ENCODE results near the gene ANKRD30B. TPM values are rescaled to one million over a fixed set of nuclear protein-coding genes. Genes with fewer than 3 reads are reported as not detected.
A peak's percentile ranks its signal among the peaks of the same experiment; 100 is the strongest.
"Not testable (repeated sequence)": the region's sequence is repeated elsewhere in the genome, so short reads cannot be mapped to it uniquely, and the experiment has no call there.

The ANKRD30B gene
- not detected for polyA plus RNA-seq (2013, experiment 1 of 2)
- polyA plus RNA-seq (2013, experiment 2 of 2), result 0.13 TPM

GRCh38 chr18:14747513-14748474 lies at the start of gene ANKRD30B:
Gene ANKRD30B (plus strand): TSS chr18:14748172. CDS start chr18:14748420, 248 bp downstream.
- Histone ChIP-seq H3K27ac (ENCODE audit: low read depth, low read length) (no peak within 1 kb of the TSS), H3K4me1 (ENCODE audit: insufficient read depth, low read length) (no peaks in the 10 kb centered on the region), H3K36me3 (ENCODE audit: insufficient read depth, low read length) (no peaks in the 10 kb centered on the region), H3K4me3 (ENCODE audit: low read length) (peak within 1 kb of the TSS; percentile 29), H3K27me3 (ENCODE audit: insufficient read depth, low read length) (peaks cover 25% of the 10 kb centered on the region), H3K9ac (ENCODE audit: low read depth, low read length) (no peak within 1 kb of the TSS), H3K9me3 (ENCODE audit: insufficient read depth, low read depth, low read length) (peaks cover 47% of the 10 kb centered on the region)
- WGBS, result 93% methylated on average over 79 of the region's 79 CpGs

GRCh38 chr18:14701286-14702040 lies 46.5 kb upstream of the ANKRD30B start:
- not testable (repeated sequence) for H3K36me3 ChIP-seq (ENCODE audit: insufficient read depth, low read length); H3K4me1 ChIP-seq (ENCODE audit: insufficient read depth, low read length); H3K27me3 ChIP-seq (ENCODE audit: insufficient read depth, low read length); H3K4me3 ChIP-seq (ENCODE audit: low read length); H3K27ac ChIP-seq (ENCODE audit: low read depth, low read length); H3K9ac ChIP-seq (ENCODE audit: low read depth, low read length)
- WGBS, result 79% methylated on average over 6 of the region's 7 CpGs
- peaks cover 12% of the 10 kb centered on the region; the same call in 1 of the 2 replicates for H3K9me3 ChIP-seq (ENCODE audit: insufficient read depth, low read depth, low read length)

- not testable (repeated sequence) for H3K27ac ChIP-seq (ENCODE audit: low read depth, low read length); H3K27me3 ChIP-seq (ENCODE audit: insufficient read depth, low read length); H3K9ac ChIP-seq (ENCODE audit: low read depth, low read length); H3K4me1 ChIP-seq (ENCODE audit: insufficient read depth, low read length); H3K4me3 ChIP-seq (ENCODE audit: low read length); H3K36me3 ChIP-seq (ENCODE audit: insufficient read depth, low read length)
- 17% methylated on average over 1 of the region's 2 CpGs for WGBS
- H3K9me3 ChIP-seq (ENCODE audit: insufficient read depth, low read depth, low read length), result peaks cover 30% of the 10 kb centered on the region; the same call in 1 of the 2 replicates
These were observed 38.2 kb upstream of the ANKRD30B start for GRCh38 chr18:14709761-14710160.

GRCh38 chr18:14721569-14721968 lies 26.4 kb upstream of the ANKRD30B start:
- not testable (repeated sequence) for H3K4me3 ChIP-seq (ENCODE audit: low read length); H3K4me1 ChIP-seq (ENCODE audit: insufficient read depth, low read length); H3K9me3 ChIP-seq (ENCODE audit: insufficient read depth, low read depth, low read length)

GRCh38 chr18:14739056-14739455 lies 8.9 kb upstream of the ANKRD30B start:
- H3K27ac ChIP-seq (ENCODE audit: low read depth, low read length); H3K27me3 ChIP-seq (ENCODE audit: insufficient read depth, low read length); H3K4me1 ChIP-seq (ENCODE audit: insufficient read depth, low read length); H3K4me3 ChIP-seq (ENCODE audit: low read length); H3K9ac ChIP-seq (ENCODE audit: low read depth, low read length); H3K36me3 ChIP-seq (ENCODE audit: insufficient read depth, low read length): not testable (repeated sequence)
- WGBS, result 38% methylated on average over 1 of the region's 1 CpG
- H3K9me3 ChIP-seq (ENCODE audit: insufficient read depth, low read depth, low read length), result peaks cover 50% of the 10 kb centered on the region

More at GRCh38 chr18:14721569-14721968, 26.4 kb upstream of the ANKRD30B start:
- not testable (repeated sequence) for H3K36me3 ChIP-seq (ENCODE audit: insufficient read depth, low read length); H3K9ac ChIP-seq (ENCODE audit: low read depth, low read length); H3K27ac ChIP-seq (ENCODE audit: low read depth, low read length); H3K27me3 ChIP-seq (ENCODE audit: insufficient read depth, low read length)

GRCh38 chr18:14746897-14747296 lies 1.1 kb upstream of the ANKRD30B start:
- Histone ChIP-seq H3K27me3 (ENCODE audit: insufficient read depth, low read length) (peaks cover 25% of the 10 kb centered on the region), H3K9me3 (ENCODE audit: insufficient read depth, low read depth, low read length) (peaks cover 42% of the 10 kb centered on the region), H3K27ac (ENCODE audit: low read depth, low read length) (no peak overlapping the region), H3K4me1 (ENCODE audit: insufficient read depth, low read length) (no peaks in the 10 kb centered on the region), H3K9ac (ENCODE audit: low read depth, low read length) (no peak overlapping the region), H3K36me3 (ENCODE audit: insufficient read depth, low read length) (no peaks in the 10 kb centered on the region), H3K4me3 (ENCODE audit: low read length) (no peak overlapping the region)
- WGBS, result 95% methylated on average over 17 of the region's 18 CpGs

- H3K27ac ChIP-seq (ENCODE audit: low read depth, low read length), result no peak overlapping the region
- H3K9me3 ChIP-seq (ENCODE audit: insufficient read depth, low read depth, low read length), result peaks cover 51% of the 10 kb centered on the region
- no peaks in the 10 kb centered on the region for H3K36me3 ChIP-seq (ENCODE audit: insufficient read depth, low read length)
- WGBS, result 86% methylated on average over 14 of the region's 15 CpGs
- no peak overlapping the region for H3K9ac ChIP-seq (ENCODE audit: low read depth, low read length)
- H3K27me3 ChIP-seq (ENCODE audit: insufficient read depth, low read length), result peaks cover 25% of the 10 kb centered on the region
- peak overlapping the region; percentile 29; the same call in 1 of the 2 replicates for H3K4me3 ChIP-seq (ENCODE audit: low read length)
- no peaks in the 10 kb centered on the region for H3K4me1 ChIP-seq (ENCODE audit: insufficient read depth, low read length)
These were observed 524 bp downstream of the ANKRD30B start for GRCh38 chr18:14748496-14748895.

- not testable (repeated sequence) for H3K36me3 ChIP-seq (ENCODE audit: insufficient read depth, low read length); H3K9ac ChIP-seq (ENCODE audit: low read depth, low read length); H3K4me1 ChIP-seq (ENCODE audit: insufficient read depth, low read length); H3K4me3 ChIP-seq (ENCODE audit: low read length); H3K27ac ChIP-seq (ENCODE audit: low read depth, low read length); H3K27me3 ChIP-seq (ENCODE audit: insufficient read depth, low read length)
- peaks cover 70% of the 10 kb centered on the region for H3K9me3 ChIP-seq (ENCODE audit: insufficient read depth, low read depth, low read length)
- WGBS, result 86% methylated on average over 5 of the region's 5 CpGs
These were observed 15.6 kb downstream of the ANKRD30B start for GRCh38 chr18:14763566-14763965.

GRCh38 chr18:14767474-14767873 lies 19.5 kb downstream of the ANKRD30B start:
- Histone ChIP-seq H3K27me3 (ENCODE audit: insufficient read depth, low read length) (no peaks in the 10 kb centered on the region), H3K9ac (ENCODE audit: low read depth, low read length) (no peak overlapping the region), H3K4me3 (ENCODE audit: low read length) (no peak overlapping the region), H3K9me3 (ENCODE audit: insufficient read depth, low read depth, low read length) (peaks cover 74% of the 10 kb centered on the region), H3K36me3 (ENCODE audit: insufficient read depth, low read length) (no peaks in the 10 kb centered on the region), H3K4me1 (ENCODE audit: insufficient read depth, low read length) (no peaks in the 10 kb centered on the region), H3K27ac (ENCODE audit: low read depth, low read length) (no peak overlapping the region)

GRCh38 chr18:14768241-14768640 lies 20.3 kb downstream of the ANKRD30B start:
- H3K9ac ChIP-seq (ENCODE audit: low read depth, low read length), result no peak overlapping the region
- 9% methylated on average over 1 of the region's 1 CpG for WGBS
- no peak overlapping the region for H3K4me3 ChIP-seq (ENCODE audit: low read length)
- H3K4me1 ChIP-seq (ENCODE audit: insufficient read depth, low read length), result no peaks in the 10 kb centered on the region
- no peaks in the 10 kb centered on the region for H3K36me3 ChIP-seq (ENCODE audit: insufficient read depth, low read length)
- H3K9me3 ChIP-seq (ENCODE audit: insufficient read depth, low read depth, low read length), result peaks cover 80% of the 10 kb centered on the region
- no peaks in the 10 kb centered on the region for H3K27me3 ChIP-seq (ENCODE audit: insufficient read depth, low read length)
- no peak overlapping the region for H3K27ac ChIP-seq (ENCODE audit: low read depth, low read length)

GRCh38 chr18:14769381-14769780 lies 21.4 kb downstream of the ANKRD30B start:
- Histone ChIP-seq H3K27me3 (ENCODE audit: insufficient read depth, low read length) (no peaks in the 10 kb centered on the region), H3K27ac (ENCODE audit: low read depth, low read length) (no peak overlapping the region), H3K9me3 (ENCODE audit: insufficient read depth, low read depth, low read length) (peaks cover 83% of the 10 kb centered on the region), H3K4me3 (ENCODE audit: low read length) (no peak overlapping the region), H3K4me1 (ENCODE audit: insufficient read depth, low read length) (no peaks in the 10 kb centered on the region), H3K9ac (ENCODE audit: low read depth, low read length) (no peak overlapping the region), H3K36me3 (ENCODE audit: insufficient read depth, low read length) (no peaks in the 10 kb centered on the region)
- WGBS, result no CpG with 5 or more reads among the region's 2 CpGs
